ENCODE measurements around the gene INTS11.
A peak's percentile ranks its signal among the peaks of the same experiment; 100 is the strongest.

INTS11 gene

GRCh38 chr1:1312450-1313314 lies 11.8 kb downstream of the INTS11 start:
- DNase-seq (ENCODE audit: low read depth): no peak

- no peak for DNase-seq (ENCODE audit: low read depth)
Measured at GRCh38 chr1:1311107-1312104, 13.1 kb downstream of the INTS11 start.

DNA sequence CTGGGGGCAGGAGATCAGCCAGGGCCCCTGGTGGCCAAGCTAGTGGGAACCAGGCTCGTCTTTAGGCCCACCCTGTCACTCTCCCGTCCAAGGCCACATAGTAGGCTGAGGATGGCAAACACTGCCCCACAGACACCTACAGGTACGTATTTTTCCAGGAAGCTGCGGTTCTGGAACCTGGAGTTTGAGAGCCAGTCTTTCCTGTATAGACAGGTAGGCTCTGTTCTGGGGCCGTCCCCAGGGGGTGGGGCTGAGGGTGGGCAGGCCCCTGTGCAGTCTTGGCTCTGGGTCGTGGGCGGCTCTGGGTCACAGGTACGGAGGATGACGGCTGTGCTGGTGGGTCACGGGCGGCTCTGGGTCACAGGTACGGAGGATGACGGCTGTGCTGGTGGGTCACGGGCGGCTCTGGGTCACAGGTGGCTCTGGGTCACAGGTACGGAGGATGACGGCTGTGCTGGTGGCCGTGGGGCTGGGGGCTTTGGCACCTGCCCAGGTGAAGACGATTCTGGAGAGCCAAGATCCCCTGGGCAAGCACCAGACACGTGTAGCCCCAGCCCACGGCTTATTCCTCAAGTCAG lies 13.9 kb downstream of the INTS11 start:
- DNase-seq (ENCODE audit: low read depth): no peak

GRCh38 chr1:1310109-1310385 lies 14.4 kb downstream of the INTS11 start:
- DNase-seq (ENCODE audit: low read depth): no peak

GRCh38 chr1:1309251-1310108 lies 15.0 kb downstream of the INTS11 start:
- DNase-seq (ENCODE audit: low read depth): no peak

DNA sequence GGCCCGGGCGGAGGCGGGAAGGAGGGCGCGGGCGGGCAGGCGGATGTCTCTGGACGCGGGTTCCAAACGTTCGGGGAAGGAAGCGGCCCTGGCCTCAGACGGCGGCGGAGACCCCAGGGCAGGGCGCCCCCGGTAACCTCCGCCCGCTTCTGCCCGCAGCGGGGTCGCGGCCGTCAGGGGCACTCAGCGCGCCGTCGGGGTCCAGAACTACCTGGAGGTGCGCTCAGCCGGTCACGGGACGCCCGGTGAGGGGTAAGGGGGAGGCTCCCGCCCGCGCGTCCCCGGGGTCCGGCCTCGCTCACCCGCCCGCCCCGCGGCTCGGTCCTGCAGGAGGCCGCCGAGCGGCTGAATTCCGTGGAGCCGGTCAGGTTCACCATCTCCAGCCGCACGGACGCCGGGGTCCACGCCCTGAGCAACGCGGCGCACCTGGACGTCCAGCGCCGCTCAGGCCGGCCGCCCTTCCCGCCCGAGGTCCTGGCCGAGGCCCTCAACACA lies 15.7 kb downstream of the INTS11 start:
- no peak for DNase-seq (ENCODE audit: low read depth)

DNA sequence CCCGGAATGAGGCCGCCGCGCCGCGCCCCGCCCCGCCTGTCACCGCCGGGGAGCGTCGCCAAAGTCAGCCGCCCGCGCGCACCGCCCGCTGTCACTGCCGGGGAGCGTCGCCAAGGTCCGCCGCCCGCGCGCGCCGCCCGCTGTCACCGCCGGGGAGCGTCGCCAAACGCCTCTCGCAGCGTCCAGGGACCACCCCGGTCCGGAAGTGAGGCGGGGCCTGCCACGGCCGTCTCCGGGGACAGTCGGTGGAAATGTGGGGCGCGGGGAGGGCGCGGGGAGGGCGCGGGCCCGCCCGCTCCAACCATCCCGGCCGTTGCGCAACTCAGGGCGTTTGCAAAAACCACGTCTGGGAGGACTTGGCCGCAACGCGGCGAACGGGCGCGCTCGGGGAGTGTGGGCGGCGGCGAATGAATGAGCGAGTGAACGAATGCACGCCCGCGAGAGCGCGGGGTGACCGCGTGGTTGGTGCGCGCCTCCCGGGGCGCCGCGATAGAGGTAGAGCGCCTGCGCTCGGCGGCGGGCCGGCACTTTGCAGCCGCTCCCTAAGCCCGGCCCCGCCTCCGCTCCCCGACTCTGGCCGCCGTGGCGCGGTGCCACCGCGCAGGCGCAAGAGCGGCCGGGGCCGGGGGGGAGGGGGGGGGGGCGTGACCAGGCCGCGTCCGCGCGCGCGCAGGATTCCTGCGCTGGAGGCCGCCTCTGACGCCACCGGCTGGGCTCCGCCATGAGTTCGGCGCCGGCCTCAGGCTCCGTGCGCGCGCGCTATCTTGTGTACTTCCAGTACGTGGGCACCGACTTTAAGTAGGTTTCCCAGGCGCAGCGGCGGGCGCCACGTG lies 16.3 kb downstream of the INTS11 start, which contains the start of the genes ACAP3 and PUSL1:
ACAP3 (minus strand) TSS at position 8 of the 833 bp plus-strand sequence. CDS start 115 bp downstream, outside the sequence.
PUSL1 (plus strand) TSS at position 675 of the 833 bp plus-strand sequence; CDS start at position 722, 47 bp downstream.
- DNase-seq (ENCODE audit: low read depth): peak; percentile 54

DNA sequence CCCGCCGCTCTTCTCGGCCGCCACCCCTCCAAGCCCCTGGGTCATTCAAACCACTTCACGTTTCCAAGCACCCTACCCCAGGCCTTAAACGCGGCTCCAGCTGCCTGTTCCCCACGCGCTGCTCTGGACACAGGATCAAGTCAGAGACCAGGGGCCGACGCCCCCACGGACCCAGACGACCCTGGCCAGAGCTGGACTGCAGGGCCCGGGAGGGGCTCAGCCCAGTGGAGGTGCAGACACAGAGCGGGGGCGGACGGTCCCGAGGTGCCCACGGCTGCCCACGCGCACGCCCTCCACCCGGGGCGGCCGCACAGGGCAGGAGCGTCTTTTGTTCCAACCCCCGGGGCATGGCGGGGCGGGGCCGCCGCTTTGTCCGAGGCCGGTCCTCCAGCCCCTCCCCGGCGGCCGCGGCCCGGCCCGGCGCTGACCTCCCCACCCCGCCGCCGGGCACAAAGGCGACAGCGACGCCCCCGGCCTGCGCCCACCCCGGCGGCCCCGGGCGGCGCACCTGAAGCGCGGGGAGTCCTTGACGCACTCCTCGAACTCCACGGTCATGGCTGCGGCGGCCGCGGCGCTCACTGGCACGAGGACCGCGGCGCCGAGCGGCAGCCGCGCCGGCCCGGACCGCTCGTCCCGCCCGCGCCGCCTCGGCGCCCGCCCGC lies 17.1 kb downstream of the INTS11 start:
- no peak for DNase-seq (ENCODE audit: low read depth)

DNA sequence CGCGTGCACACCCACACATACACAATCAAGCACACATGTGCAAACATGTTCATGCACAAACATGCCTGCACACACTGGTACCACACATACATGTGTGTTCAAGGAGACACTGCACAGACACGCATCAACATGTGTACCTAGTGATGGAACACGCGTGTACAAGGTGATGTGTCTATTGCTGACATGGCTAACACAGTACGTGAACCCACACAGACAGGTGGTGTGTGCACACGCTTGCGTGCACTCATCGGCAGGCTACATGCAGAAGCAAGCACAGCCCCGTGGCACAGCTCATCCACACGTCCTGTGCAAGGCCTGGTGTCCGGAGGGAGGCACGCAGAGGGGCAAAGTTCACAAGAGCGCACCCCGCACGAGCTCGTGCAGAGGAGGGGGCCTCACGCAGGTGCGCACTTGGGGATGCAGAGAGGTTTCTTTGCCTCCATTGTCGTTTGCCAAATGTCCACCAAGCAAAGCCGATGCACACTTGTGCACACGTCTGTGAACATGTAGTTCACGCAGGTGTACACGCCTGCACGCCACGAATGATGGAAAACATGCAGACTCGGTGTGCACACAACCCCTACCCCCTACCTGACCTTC lies 17.7 kb downstream of the INTS11 start:
- no peak for DNase-seq (ENCODE audit: low read depth)

GRCh38 chr1:1306070-1306660 lies 18.3 kb downstream of the INTS11 start:
- DNase-seq (ENCODE audit: low read depth): no peak

DNA sequence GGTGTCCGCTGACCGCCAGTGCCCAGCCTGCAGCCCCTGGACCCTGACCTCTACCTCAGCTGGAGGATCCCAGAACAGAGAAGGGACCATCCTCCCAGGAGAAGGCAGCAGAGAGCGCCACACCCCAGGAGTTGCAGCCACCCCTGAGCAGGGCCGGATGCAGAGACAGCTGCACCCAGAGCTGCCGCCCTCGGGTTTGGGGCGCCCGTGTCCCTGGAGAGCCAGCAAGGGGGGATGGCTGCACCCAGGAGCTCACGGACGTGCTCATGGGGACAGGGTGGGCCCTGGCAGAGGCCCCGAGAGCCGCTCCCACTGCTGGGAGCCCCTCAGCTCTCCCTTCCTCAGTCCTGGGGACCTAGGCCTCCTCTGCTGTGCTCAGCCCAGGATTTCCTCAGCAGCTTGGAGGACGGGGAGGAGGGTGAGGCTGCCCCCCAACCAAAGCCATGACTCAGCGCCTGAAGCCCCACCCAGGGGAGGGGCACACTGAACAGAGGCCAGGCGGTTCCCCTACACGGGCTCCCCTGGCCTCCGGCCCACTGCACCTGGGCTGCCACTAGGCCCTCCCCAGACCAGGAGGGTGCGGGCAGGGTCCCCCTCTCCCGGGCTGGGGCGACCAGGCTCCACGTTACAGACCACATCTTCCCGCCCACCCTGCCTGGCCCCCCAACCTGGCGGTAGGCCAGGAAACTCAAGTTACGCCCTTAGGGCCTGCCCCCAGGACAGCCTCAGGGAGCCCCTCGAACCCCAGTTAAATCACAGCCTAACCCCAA lies 19.0 kb downstream of the INTS11 start:
- DNase-seq (ENCODE audit: low read depth): peak; percentile 13

GRCh38 chr1:1304331-1305299 lies 19.8 kb downstream of the INTS11 start:
- DNase-seq (ENCODE audit: low read depth): peak; percentile 27

GRCh38 chr1:1303736-1304135 lies 20.7 kb downstream of the INTS11 start:
- DNase-seq (ENCODE audit: low read depth): no peak

DNA sequence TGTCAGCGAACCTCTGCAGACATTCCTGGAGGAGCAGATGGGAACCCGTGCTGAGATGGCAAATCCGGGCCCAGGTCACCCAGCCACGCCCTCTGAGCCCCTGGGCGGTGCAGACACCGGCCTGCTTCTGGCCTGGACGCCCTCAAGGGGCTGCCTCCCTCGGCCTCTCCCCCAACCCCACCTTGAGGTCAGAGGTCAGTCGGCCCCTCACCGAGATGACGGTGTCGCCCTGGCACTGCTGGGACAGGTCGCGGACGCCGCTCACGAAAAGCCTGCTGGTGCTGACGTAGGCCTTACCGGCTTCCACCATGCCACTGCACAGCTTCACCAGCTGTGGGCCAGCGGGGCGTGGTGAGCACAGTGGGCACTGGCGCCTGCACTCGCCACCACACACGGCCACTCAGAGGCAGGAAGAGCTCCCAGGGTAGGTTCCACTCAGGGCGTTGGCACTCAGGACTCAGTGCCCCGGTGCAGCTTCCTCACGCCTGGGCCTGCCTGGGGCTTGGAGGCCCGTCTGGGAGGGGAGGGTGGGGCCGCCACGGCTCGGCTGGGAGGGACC lies 21.4 kb downstream of the INTS11 start:
- no peak for DNase-seq (ENCODE audit: low read depth)

DNA sequence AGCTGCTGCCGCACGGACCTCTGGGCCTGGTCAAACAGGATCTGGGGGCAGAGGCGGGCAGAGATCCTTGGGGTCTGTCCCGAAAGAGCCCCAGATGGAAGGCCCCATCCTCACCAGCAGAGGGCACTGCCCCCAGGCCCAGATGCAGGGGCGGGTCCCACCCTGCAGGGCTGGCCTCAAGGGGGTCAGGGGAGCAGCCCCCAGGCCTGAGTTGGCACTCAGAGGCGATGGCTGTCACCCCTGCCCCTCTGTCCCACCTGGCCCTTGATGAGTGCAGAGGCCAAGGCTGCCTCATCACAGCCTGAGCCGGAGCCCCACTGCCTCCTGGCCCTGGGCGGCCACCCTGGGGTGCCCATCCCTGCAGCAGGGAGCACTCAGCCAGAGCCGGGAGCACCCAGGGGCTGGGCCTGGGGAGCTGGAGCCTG lies 22.4 kb downstream of the INTS11 start:
- DNase-seq (ENCODE audit: low read depth): no peak

GRCh38 chr1:1300352-1300739 lies 24.1 kb downstream of the INTS11 start:
- DNase-seq (ENCODE audit: low read depth): no peak

Measured in non-pigmented ciliary epithelial cell (primary cell).